IPS-18c (cell line): ENCODE data around the gene FNDC5.

Experiments
- H3K4me3 ChIP-seq: 2 replicates; pipeline ENCODE4 v1.7.0; 2013; ENCODE audit warnings: low read depth, mild to moderate bottlenecking, low read length, moderate library complexity; ENCODE audit not compliant: insufficient read depth
- H3K9me3 ChIP-seq: one replicate; pipeline ENCODE4 v1.6.1; 2013; ENCODE audit warnings: mild to moderate bottlenecking, low read length, moderate library complexity; ENCODE audit not compliant: control insufficient read depth, insufficient read depth

FNDC5 gene

GRCh38 chr1:32859915-32860314 is 10.8 kb downstream of the FNDC5 start:
- H3K9me3 ChIP-seq, result no peaks in the 10 kb centered on the region
- no peak overlapping the region for H3K4me3 ChIP-seq

- Histone ChIP-seq H3K9me3 (no peaks in the 10 kb centered on the region), H3K4me3 (no peak overlapping the region)
Measured at GRCh38 chr1:32858791-32859190, 11.9 kb downstream of the FNDC5 start.

- Histone ChIP-seq H3K9me3 (no peaks in the 10 kb centered on the region), H3K4me3 (no peak overlapping the region)
Measured at GRCh38 chr1:32858136-32858535, 12.6 kb downstream of the FNDC5 start.

- no peak overlapping the region for H3K4me3 ChIP-seq
- H3K9me3 ChIP-seq, result no peaks in the 10 kb centered on the region
Measured at GRCh38 chr1:32855861-32856617, 14.7 kb downstream of the FNDC5 start.

GRCh38 chr1:32848354-32849063 is 22.2 kb downstream of the FNDC5 start:
- H3K9me3 ChIP-seq, result no peaks in the 10 kb centered on the region
- H3K4me3 ChIP-seq, result no peak overlapping the region

- no peaks in the 10 kb centered on the region for H3K9me3 ChIP-seq
- no peak overlapping the region for H3K4me3 ChIP-seq
Measured at GRCh38 chr1:32831878-32832277, 38.8 kb downstream of the FNDC5 start.

- H3K4me3 ChIP-seq, result no peak overlapping the region
- no peaks in the 10 kb centered on the region for H3K9me3 ChIP-seq
Measured at GRCh38 chr1:32830092-32830852, 40.4 kb downstream of the FNDC5 start.

GRCh38 chr1:32828341-32828740 is 42.4 kb downstream of the FNDC5 start:
- no peaks in the 10 kb centered on the region for H3K9me3 ChIP-seq
- H3K4me3 ChIP-seq, result no peak overlapping the region

- Histone ChIP-seq H3K9me3 (no peaks in the 10 kb centered on the region), H3K4me3 (no peak overlapping the region)
Measured at GRCh38 chr1:32825181-32825580, 45.5 kb downstream of the FNDC5 start.

GRCh38 chr1:32818804-32819541 is 51.7 kb downstream of the FNDC5 start:
- Histone ChIP-seq H3K4me3 (peak overlapping the region; percentile 83), H3K9me3 (no peaks in the 10 kb centered on the region)

- H3K4me3 ChIP-seq, result peak overlapping the region; percentile 83
- no peaks in the 10 kb centered on the region for H3K9me3 ChIP-seq
Measured at GRCh38 chr1:32817815-32818786, 52.6 kb downstream of the FNDC5 start.

GRCh38 chr1:32817159-32817814 is 53.4 kb downstream of the FNDC5 start, which contains the start of the genes S100PBP and YARS1:
TSS of gene S100PBP (plus strand) at chr1:32817653. CDS start at chr1:32826100, 8,447 bp downstream.
TSS of gene YARS1 (minus strand) at chr1:32817358. CDS start at chr1:32817244, 114 bp downstream.
- Histone ChIP-seq H3K9me3 (no peaks in the 10 kb centered on the region), H3K4me3 (peak within 1 kb of the TSS; percentile 83)

GRCh38 chr1:32816676-32817158 is 54.0 kb downstream of the FNDC5 start:
- Histone ChIP-seq H3K4me3 (peak overlapping the region; percentile 83), H3K9me3 (no peaks in the 10 kb centered on the region)

GRCh38 chr1:32813941-32814739 is 56.6 kb downstream of the FNDC5 start:
- Histone ChIP-seq H3K9me3 (no peaks in the 10 kb centered on the region), H3K4me3 (no peak overlapping the region)
